Iris pigment epithelial cell (primary cell): ENCODE results near the gene NEU2.
"Not testable (repeated sequence)": the region's sequence is repeated elsewhere in the genome, so short reads cannot be mapped to it uniquely, and the experiment has no call there.

Source experiments
- DNase-seq: peaks from one replicate; pipeline ENCODE4 v3.0.0-alpha.2; 2011; ENCODE audit warnings: low read depth

The NEU2 gene

GRCh38 chr2:233034091-233034882, 1.8 kb downstream of the NEU2 start:
- no peak for DNase-seq

GRCh38 chr2:233035426-233036161, 3.1 kb downstream of the NEU2 start:
- no peak for DNase-seq

DNA sequence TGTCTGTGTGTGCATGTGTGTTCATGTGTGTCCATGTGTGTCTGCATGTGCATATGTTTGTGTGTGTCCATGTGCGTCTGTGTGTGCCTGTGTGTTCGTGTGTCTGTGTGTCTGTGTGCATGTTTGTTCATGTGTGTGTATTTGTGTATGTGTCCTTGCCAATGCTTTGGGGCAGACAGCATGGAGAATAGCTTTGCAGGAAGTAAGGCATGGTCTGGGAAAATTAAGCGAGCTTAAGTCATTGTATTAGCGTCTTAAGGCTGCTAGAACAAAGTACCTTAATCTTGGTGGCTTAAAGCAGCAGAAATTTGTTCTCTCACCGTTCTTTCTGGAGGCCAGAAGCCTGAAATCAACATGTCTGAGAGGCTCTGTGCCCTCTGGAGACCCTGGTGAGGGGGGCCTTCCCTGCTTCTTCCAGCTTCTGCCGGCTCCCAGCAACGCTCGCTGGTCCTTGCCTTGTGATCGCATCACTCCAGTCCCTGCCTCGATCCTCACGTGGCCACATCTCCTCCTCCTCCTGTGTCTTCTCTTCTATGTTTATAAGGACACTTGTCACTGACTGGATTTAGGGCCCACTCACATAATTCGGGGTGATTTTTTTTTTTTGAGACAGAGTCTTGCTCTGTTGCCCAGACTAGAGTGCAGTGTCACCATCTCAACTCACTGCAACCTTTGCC, 3.8 kb downstream of the NEU2 start:
- no peak for DNase-seq

DNA sequence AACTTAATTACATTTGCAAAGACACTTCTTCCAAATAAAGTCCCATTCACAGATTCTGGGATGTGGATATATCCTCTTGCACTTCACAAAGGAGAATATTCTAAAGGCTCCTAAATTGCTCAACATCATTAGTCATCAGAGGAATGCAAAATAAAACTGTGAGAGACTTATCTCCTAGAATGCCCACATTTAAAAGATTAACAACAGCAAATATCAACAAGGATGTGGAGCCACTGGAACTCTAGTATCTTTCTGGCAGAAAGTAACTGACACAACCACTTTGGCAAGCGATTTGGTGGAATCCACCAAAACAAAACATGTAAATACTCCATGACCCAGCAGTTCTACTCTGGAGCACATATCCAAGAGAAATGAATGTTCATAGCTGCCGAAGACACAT, 4.6 kb downstream of the NEU2 start:
- DNase-seq = peak; percentile 70

GRCh38 chr2:233039212-233039845, 6.9 kb downstream of the NEU2 start:
- DNase-seq = peak; percentile 40

DNA sequence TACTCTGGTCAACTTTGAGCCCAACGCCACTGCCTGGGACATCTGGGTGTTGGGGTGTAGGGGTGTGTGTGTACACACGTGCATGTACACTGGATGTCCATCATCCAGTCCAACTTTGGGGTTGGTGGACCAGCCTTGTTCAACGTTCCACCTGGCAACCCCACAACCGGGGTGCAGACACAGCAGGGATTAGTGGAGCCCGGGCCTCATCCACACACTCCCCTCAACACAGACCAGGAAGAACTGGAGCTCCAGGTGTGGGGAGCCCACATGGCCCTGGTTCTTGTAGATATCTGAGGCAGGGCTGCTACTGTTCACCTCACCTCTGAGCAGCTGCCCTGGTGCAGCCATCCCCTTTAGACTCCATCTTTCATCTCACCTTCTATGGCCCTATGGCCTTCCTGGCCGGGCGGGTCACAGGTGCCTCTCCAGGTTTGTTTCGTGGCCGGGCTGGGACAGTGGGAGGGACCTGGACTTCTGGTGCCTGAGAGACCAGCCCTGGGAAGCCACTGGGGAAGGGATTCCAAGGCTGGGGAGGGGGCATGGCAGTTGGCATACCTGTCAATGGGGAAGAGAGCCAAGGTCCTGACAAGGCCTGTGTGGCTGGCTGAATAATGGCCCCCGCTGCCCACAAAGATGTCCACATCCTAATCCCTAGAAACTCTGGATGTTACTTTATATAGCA, 7.5 kb downstream of the NEU2 start:
- DNase-seq = no peak

GRCh38 chr2:233040571-233040970, 8.1 kb downstream of the NEU2 start:
- no peak for DNase-seq

DNA sequence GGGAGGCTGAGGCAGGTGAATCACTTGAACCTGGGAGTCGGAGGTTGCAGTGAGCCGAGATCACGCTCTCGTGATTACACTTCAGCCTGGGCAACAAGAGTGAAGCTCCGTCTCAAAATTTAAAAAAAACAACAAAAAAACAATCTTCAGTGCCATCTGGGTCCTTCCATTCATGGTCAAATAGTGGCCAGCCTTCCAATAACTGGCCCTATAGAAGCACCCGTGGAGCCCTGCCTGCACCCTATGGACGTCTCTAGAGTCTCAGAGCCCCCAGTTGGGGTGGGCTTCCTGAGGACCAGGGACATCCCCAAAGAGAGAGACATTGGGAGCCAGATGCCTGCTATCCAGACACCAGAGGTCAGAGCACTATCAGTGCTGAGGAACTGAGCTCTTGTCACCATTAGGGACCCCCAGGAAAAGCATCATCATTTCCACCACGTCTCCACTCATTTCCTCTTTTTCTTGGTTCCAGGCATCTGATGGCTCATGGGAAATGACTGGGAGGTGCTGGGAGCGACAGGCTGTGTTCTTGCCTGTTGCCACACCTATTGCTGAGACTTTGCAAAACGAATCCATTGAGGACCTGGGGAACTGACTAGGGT, 9.4 kb downstream of the NEU2 start:
- no peak for DNase-seq

DNA sequence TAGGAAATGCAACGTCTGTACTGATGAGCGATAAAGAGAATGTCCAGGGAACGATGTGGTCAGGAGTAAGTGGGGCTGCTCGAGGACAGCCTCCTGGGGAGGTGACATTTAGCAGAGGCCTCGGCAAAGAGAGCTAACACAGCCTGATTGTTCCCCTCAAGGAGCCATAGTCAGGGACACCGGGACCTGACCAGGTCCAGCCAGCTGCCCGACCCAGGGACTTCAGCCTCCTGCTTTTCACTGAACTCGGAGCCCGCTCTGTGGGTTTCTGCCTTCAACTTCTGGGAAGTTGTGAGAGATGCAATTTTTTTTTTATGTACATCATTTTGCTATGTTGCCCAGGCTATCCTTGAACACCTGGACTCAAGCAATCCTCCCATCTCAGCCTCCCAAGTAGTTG, 10.1 kb downstream of the NEU2 start:
- no peak for DNase-seq

- no peak for DNase-seq
Measured at GRCh38 chr2:233044974-233045605, 12.6 kb downstream of the NEU2 start.

- no peak for DNase-seq
Measured at GRCh38 chr2:233047206-233047605, 14.7 kb downstream of the NEU2 start.

- DNase-seq = no peak
Measured at GRCh38 chr2:233047667-233048066, 15.2 kb downstream of the NEU2 start.

GRCh38 chr2:233048569-233049193, 16.2 kb downstream of the NEU2 start:
- no peak for DNase-seq

- DNase-seq = no peak
Measured at GRCh38 chr2:233049194-233049761, 16.8 kb downstream of the NEU2 start.

DNA sequence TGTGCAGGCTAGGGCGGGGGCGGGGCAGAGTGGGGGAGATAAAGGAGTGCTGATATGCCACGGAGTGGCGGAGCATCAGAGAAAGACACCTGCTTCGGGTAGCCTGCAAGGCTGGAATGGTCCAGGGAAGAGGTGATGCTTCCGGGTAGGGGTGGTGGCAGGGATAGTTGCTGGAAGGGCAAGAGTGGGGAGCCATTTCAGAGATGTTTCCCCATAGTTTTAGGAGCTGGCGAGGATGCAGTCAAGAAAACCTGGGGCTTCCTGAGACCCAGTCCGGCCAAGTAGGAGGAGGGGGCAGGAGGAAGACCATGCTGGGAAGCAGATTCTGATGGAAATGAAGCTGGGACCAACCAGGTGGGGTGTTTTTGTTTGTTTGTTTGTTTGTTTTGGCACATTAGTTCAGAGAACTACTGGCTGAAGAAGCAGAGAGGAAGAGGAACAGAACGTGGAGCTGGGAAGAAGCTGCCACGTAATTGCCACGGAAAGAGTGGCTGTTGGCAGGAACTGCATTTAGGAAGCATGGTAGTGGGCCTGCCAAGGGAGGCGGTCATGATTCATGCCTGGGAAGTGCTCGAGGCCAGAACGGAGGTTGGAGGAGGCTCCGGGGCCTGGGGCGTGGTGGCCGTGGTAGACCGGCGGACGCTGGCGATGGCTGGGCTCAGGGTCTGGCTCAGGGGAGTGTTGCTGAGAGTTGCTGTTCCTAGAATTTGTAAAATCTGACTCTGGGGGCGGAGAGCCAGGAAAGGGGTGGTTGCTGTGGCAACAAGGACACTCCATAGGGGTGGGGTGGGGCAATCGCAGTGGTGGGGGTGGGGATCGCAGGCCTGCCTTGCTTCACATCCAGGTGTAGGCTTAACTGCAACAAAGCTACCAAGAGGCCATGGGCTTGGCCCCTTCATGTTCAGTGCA, 19.0 kb downstream of the NEU2 start:
- DNase-seq = peak; percentile 72

GRCh38 chr2:233052517-233052916, 20.0 kb downstream of the NEU2 start:
- DNase-seq = not testable (repeated sequence)

DNA sequence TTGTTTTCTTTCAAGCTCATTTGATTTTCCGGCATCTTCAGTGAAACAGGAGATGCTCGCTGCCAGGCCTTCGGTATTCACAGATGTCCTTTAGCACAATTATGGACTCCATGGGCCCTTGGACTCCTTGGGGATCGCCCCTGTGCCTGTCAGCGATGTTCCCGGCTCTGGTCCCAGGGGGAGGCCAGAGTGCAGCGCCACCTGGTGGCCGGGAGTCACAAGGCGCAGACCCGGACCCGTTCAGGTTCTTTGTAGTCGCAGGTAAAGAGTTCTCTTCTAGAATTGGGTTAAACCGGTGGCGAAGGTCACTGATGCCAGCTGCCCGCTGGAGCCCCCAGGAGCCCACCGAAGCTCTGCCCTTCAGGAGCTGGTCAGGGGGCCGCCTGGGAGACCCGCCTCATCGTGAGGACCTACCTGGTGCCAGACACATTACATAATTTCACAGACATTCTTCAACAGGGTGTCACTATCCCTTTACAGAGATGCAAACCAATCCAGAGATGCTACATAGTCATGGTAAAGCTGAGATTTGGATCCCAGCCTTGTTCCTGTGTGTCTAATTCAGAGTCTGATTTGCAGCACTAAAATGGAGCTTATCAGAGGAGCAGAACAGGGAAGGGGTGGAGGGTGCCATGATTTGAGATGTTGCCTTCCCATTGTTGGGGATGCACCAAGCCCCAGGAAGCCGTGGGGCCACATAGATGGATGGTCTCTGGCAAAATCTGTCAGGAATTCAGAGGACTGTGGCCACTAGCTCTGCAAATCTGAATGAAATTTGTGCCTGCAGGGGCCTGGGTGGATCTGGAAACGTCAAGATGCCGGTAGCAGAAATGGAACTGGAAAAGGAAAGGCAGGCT, 21.7 kb downstream of the NEU2 start:
- peak; percentile 26 for DNase-seq

- DNase-seq = no peak
Measured at GRCh38 chr2:233055362-233055761, 22.9 kb downstream of the NEU2 start.
